ENCODE measurements around the gene PRLHR. TPM values are rescaled to one million over a fixed set of nuclear protein-coding genes. Genes with fewer than 3 reads are reported as not detected.

PRLHR gene
- total RNA-seq, 2 donors from 2014 or later = not detected

- H3K9me3 ChIP-seq (ENCODE audit: control insufficient read depth, low read length, poor library complexity, severe bottlenecking) = no peaks in the 10 kb centered on the region
- H3K27me3 Mint-ChIP-seq = peaks cover 34% of the 10 kb centered on the region
- H3K4me1 Mint-ChIP-seq = peaks cover 5% of the 10 kb centered on the region
- H3K4me3 Mint-ChIP-seq = no peak overlapping the region
- H3K27ac Mint-ChIP-seq = no peak overlapping the region
- H3K36me3 Mint-ChIP-seq (ENCODE audit: low read depth) = peaks cover 4% of the 10 kb centered on the region
- ATAC-seq = no peak
- no peak for DNase-seq
These were observed 30.0 kb downstream of the PRLHR start for GRCh38 chr10:118565301-118566075.

DNA sequence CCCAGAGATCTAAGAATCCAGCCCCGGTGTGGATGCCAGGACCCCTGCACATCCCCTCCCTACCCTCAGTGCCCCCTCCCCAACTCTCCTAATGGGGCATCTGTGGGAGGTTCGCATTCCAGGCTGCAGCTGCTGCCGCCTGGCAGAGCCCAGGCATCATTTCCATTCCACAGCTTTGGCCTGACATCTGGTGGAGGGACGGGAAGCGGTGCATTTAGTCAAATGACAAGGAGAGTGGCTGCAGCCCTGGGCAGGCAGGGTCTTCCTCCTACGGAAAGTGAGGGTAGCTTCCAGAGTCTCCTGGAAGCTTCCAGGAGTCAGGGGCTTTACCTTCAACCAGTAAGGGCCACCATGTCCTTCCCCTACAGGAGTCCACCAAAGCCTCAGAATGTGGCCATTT, 30.8 kb downstream of the PRLHR start:
- DNase-seq (no peak), ATAC-seq (no peak)
- peaks cover 34% of the 10 kb centered on the region for H3K27me3 Mint-ChIP-seq
- no peak overlapping the region for H3K27ac Mint-ChIP-seq
- H3K4me1 Mint-ChIP-seq = peaks cover 5% of the 10 kb centered on the region
- H3K36me3 Mint-ChIP-seq (ENCODE audit: low read depth) = peaks cover 4% of the 10 kb centered on the region
- H3K9me3 ChIP-seq (ENCODE audit: control insufficient read depth, low read length, poor library complexity, severe bottlenecking) = no peaks in the 10 kb centered on the region
- H3K4me3 Mint-ChIP-seq = no peak overlapping the region

DNA sequence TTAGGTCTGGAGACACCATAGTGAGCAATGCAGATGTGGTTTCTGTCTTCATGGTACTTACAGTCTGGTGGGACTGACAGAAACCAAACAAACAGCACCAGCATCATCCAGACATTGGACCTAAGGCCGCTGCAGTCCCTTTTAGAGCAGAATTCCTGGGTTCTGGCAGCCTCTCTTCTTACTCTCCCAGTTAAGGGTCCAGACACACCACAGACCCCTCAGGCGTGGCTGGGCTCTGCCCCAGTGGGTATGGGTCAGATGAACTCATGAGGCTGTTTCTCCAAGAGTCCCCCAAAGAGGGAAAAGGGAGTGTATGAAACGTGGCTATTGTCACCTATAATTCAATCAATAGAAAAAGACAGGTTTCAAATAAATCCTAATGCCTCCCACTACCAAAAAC, 31.3 kb downstream of the PRLHR start:
- H3K4me1 Mint-ChIP-seq = peaks cover 5% of the 10 kb centered on the region
- H3K36me3 Mint-ChIP-seq (ENCODE audit: low read depth) = peaks cover 4% of the 10 kb centered on the region
- DNase-seq (no peak), ATAC-seq (no peak)
- H3K4me3 Mint-ChIP-seq = no peak overlapping the region
- no peak overlapping the region for H3K27ac Mint-ChIP-seq
- no peaks in the 10 kb centered on the region for H3K9me3 ChIP-seq (ENCODE audit: control insufficient read depth, low read length, poor library complexity, severe bottlenecking)
- H3K27me3 Mint-ChIP-seq = peaks cover 34% of the 10 kb centered on the region

GRCh38 chr10:118563373-118563890, 32.0 kb downstream of the PRLHR start:
- peaks cover 4% of the 10 kb centered on the region for H3K36me3 Mint-ChIP-seq (ENCODE audit: low read depth)
- ATAC-seq = no peak
- no peak overlapping the region for H3K4me3 Mint-ChIP-seq

GRCh38 chr10:118562851-118563250, 32.6 kb downstream of the PRLHR start:
- Mint-ChIP-seq H3K27ac (no peak overlapping the region), H3K36me3 (ENCODE audit: low read depth) (peaks cover 4% of the 10 kb centered on the region), H3K4me1 (peaks cover 5% of the 10 kb centered on the region), H3K4me3 (no peak overlapping the region), H3K27me3 (peaks cover 38% of the 10 kb centered on the region)
- no peaks in the 10 kb centered on the region for H3K9me3 ChIP-seq (ENCODE audit: control insufficient read depth, low read length, poor library complexity, severe bottlenecking)
- no peak for DNase-seq
- no peak for ATAC-seq

More at GRCh38 chr10:118563373-118563890, 32.0 kb downstream of the PRLHR start:
- DNase-seq = no peak
- Mint-ChIP-seq H3K27ac (no peak overlapping the region), H3K4me1 (peaks cover 5% of the 10 kb centered on the region), H3K27me3 (peaks cover 34% of the 10 kb centered on the region)
- no peaks in the 10 kb centered on the region for H3K9me3 ChIP-seq (ENCODE audit: control insufficient read depth, low read length, poor library complexity, severe bottlenecking)

DNA sequence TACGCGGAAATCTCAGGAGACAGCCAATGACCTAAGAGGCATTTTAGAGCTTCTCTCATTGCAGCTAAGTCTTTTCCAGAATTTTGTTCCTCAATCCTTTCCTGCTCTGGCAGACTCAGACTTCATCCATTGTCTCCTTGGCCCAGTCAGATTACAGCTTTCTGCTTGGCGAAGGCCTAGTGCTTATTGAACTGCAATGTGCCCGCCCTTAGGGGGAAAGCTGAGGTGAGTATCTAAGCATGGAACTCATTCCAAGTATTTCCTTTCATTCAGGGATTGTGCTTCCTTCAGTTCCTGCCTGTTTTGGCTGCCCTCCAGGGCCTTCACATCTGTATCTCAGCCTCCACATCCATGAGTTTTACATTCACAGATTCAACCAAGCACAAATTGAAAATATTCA, 37.5 kb downstream of the PRLHR start:
- Mint-ChIP-seq H3K4me1 (no peaks in the 10 kb centered on the region), H3K27ac (no peak overlapping the region), H3K4me3 (no peak overlapping the region), H3K36me3 (ENCODE audit: low read depth) (no peaks in the 10 kb centered on the region), H3K27me3 (peaks cover 49% of the 10 kb centered on the region)
- no peaks in the 10 kb centered on the region for H3K9me3 ChIP-seq (ENCODE audit: control insufficient read depth, low read length, poor library complexity, severe bottlenecking)
- no peak for DNase-seq
- no peak for ATAC-seq

GRCh38 chr10:118551535-118552100, 43.8 kb downstream of the PRLHR start:
- Mint-ChIP-seq H3K4me1 (no peaks in the 10 kb centered on the region), H3K27me3 (peaks cover 72% of the 10 kb centered on the region), H3K4me3 (no peak overlapping the region), H3K36me3 (ENCODE audit: low read depth) (no peaks in the 10 kb centered on the region), H3K27ac (no peak overlapping the region)
- ATAC-seq = no peak
- H3K9me3 ChIP-seq (ENCODE audit: control insufficient read depth, low read length, poor library complexity, severe bottlenecking) = no peaks in the 10 kb centered on the region
- DNase-seq = no peak

DNA sequence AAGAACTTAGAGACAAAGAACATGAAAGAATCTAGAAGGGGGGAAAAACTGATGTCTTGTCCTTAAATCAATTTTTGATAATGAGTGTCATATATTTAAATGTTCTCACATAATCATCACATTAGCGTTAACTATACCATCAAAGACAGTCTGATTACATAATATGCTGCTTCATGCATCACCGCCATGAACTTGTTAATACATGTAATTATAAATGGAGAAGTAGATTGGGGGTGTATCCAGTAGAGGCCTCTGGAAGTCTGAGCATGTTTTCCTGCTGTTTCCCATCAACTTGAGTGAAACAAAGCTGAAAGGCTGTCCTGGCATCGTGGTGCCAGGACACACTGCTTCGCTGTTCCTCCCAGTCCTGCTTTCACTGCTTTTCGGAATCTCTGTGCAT, 48.2 kb downstream of the PRLHR start:
- Mint-ChIP-seq H3K27me3 (peaks cover 83% of the 10 kb centered on the region), H3K36me3 (ENCODE audit: low read depth) (no peaks in the 10 kb centered on the region), H3K27ac (no peak overlapping the region), H3K4me1 (peaks cover 3% of the 10 kb centered on the region), H3K4me3 (no peak overlapping the region)
- no peak for DNase-seq
- no peak for ATAC-seq
- no peaks in the 10 kb centered on the region for H3K9me3 ChIP-seq (ENCODE audit: control insufficient read depth, low read length, poor library complexity, severe bottlenecking)

DNA sequence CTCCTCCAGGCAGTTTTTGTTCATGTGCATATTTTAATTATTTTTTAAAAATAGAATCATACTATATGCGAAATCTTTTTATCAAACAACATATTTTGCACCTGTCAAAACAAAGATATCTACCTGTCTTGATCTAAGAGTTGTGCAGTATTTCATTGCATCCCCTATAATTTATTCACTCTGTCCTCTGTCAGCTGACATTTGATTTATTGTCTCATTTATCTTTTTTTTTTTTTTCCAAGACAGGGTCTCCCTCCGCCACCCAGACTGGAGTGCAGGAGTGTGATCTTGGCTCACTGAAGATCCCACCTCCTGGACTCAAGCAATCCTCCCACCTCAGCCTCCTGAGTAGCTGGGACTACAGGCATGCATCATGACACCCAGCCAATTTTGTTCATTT, 49.0 kb downstream of the PRLHR start:
- ATAC-seq (no peak), DNase-seq (no peak)
- H3K36me3 Mint-ChIP-seq (ENCODE audit: low read depth) = no peaks in the 10 kb centered on the region
- no peaks in the 10 kb centered on the region for H3K9me3 ChIP-seq (ENCODE audit: control insufficient read depth, low read length, poor library complexity, severe bottlenecking)
- no peak overlapping the region for H3K27ac Mint-ChIP-seq
- peaks cover 3% of the 10 kb centered on the region for H3K4me1 Mint-ChIP-seq
- peaks cover 85% of the 10 kb centered on the region for H3K27me3 Mint-ChIP-seq
- no peak overlapping the region for H3K4me3 Mint-ChIP-seq

- no peaks in the 10 kb centered on the region for H3K9me3 ChIP-seq (ENCODE audit: control insufficient read depth, low read length, poor library complexity, severe bottlenecking)
- Mint-ChIP-seq H3K4me1 (peaks cover 3% of the 10 kb centered on the region), H3K27me3 (peaks cover 82% of the 10 kb centered on the region), H3K27ac (no peak overlapping the region), H3K36me3 (ENCODE audit: low read depth) (no peaks in the 10 kb centered on the region), H3K4me3 (no peak overlapping the region)
- ATAC-seq = no peak
- DNase-seq = no peak
These were observed 50.1 kb downstream of the PRLHR start for GRCh38 chr10:118545381-118545780.

- H3K4me1 Mint-ChIP-seq = peaks cover 3% of the 10 kb centered on the region
- H3K27me3 Mint-ChIP-seq = peaks cover 81% of the 10 kb centered on the region
- DNase-seq (no peak), ATAC-seq (no peak)
- H3K27ac Mint-ChIP-seq = no peak overlapping the region
- H3K9me3 ChIP-seq (ENCODE audit: control insufficient read depth, low read length, poor library complexity, severe bottlenecking) = no peaks in the 10 kb centered on the region
- H3K4me3 Mint-ChIP-seq = no peak overlapping the region
- H3K36me3 Mint-ChIP-seq (ENCODE audit: low read depth) = no peaks in the 10 kb centered on the region
These were observed 51.0 kb downstream of the PRLHR start for GRCh38 chr10:118544401-118544948.

- no peak for DNase-seq
- Mint-ChIP-seq H3K27ac (no peak overlapping the region), H3K4me3 (no peak overlapping the region), H3K27me3 (peaks cover 84% of the 10 kb centered on the region), H3K36me3 (ENCODE audit: low read depth) (no peaks in the 10 kb centered on the region), H3K4me1 (peaks cover 3% of the 10 kb centered on the region)
- peak; percentile 74 for ATAC-seq
- no peaks in the 10 kb centered on the region for H3K9me3 ChIP-seq (ENCODE audit: control insufficient read depth, low read length, poor library complexity, severe bottlenecking)
These were observed 51.6 kb downstream of the PRLHR start for GRCh38 chr10:118543714-118544400.

DNA sequence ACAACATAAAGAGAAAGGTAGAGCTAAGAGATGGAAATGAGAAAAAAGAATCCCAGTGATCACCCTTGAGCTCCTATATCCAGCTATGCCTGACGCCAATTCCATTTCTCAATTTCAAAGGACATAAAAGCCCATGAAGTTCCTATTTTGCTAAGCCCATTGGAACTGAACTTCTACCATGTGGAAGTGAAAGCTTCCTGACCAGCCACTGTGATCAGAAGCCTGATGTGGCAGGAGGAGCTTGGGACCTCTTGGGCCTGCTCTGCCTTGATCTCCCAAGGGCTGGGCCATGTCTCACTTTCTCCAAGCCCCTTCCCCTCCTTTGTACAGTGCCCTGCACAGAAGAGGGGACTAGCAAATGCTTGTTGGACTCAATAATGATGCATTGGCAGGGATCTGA, 52.7 kb downstream of the PRLHR start:
- Mint-ChIP-seq H3K27me3 (peaks cover 75% of the 10 kb centered on the region), H3K4me3 (no peak overlapping the region), H3K36me3 (ENCODE audit: low read depth) (no peaks in the 10 kb centered on the region), H3K27ac (no peak overlapping the region), H3K4me1 (peaks cover 3% of the 10 kb centered on the region)
- H3K9me3 ChIP-seq (ENCODE audit: control insufficient read depth, low read length, poor library complexity, severe bottlenecking) = no peaks in the 10 kb centered on the region
- DNase-seq = no peak
- ATAC-seq = no peak

Data from T-helper 17 cell (primary cell).